HEK293 (cell line): ENCODE measurements around the gene GHITM.

Source experiments
- CTCF ChIA-PET: fragments of 350-600 bp; formaldehyde crosslinking; extraction: SDS; loops from one replicate; lab custom pipeline; 2021; ENCODE audit warnings: antibody characterized with exemption; lab: Yijun Ruan, JAX
- POLR2A ChIA-PET: fragments of 300-600 bp; formaldehyde crosslinking; extraction: SDS; loops from one replicate; lab custom pipeline; 2020; ENCODE audit warnings: antibody characterized with exemption, inconsistent platforms; lab: Yijun Ruan, JAX
- H3K27ac ChIP-seq: fragments of 200-500 bp; sonication (Bioruptor generic); 2 replicates; pipeline ENCODE4 v1.5.1; 2014; ENCODE audit warnings: low read depth, low read length, control low read depth, inconsistent platforms; ENCODE audit errors: extremely low read depth
- H3K36me3 ChIP-seq, 2 experiments: fragments of 200-500 bp in 1 of 2; sonication (Bioruptor generic) in 1 of 2; 1 replicate in 1 of 2; 2 replicates in 1 of 2; pipeline ENCODE4 v1.5.1; 2014 to 2017; ENCODE audit warnings: inconsistent platforms in 2 of 2, low read length in 2 of 2; ENCODE audit not compliant: control insufficient read depth in 2 of 2, insufficient read depth in 1 of 2
- H3K4me1 ChIP-seq: fragments of 200-500 bp; sonication (Bioruptor generic); 2 replicates; pipeline ENCODE4 v1.5.1; 2014; ENCODE audit warnings: mild to moderate bottlenecking, low read length, inconsistent platforms; ENCODE audit not compliant: control insufficient read depth, insufficient read depth
- H3K4me3 ChIP-seq: 2 replicates; pipeline ENCODE4 v1.5.1; 2011; ENCODE audit warnings: low read depth, mild to moderate bottlenecking, control low read depth, low read length, moderate library complexity
- H3K9me3 ChIP-seq: fragments of 200-500 bp; sonication (Bioruptor generic); 2 replicates; pipeline ENCODE4 v1.5.1; 2014; ENCODE audit warnings: low read depth, low read length, inconsistent platforms; ENCODE audit not compliant: control insufficient read depth, insufficient read depth
- FEZF1 ChIP-seq: fragments of 450-650 bp; formaldehyde crosslinking; IDR thresholded peaks from 2 replicates; pipeline ENCODE4 v1.5.1; 2016; ENCODE audit warnings: missing biosample characterization, missing genetic modification characterization
- INSM2 ChIP-seq: fragments of 450-650 bp; formaldehyde crosslinking; IDR thresholded peaks from 2 replicates; pipeline ENCODE4 v1.5.1; 2016; ENCODE audit warnings: missing biosample characterization, missing genetic modification characterization
- KLF10 ChIP-seq: fragments of 450-650 bp; IDR thresholded peaks from 2 replicates; pipeline ENCODE4 v1.5.1; 2018; ENCODE audit warnings: missing biosample characterization, mild to moderate bottlenecking, missing genetic modification characterization
- REPIN1 ChIP-seq: fragments of 450-650 bp; formaldehyde crosslinking; IDR thresholded peaks from 2 replicates; pipeline ENCODE4 v1.5.1; 2017; ENCODE audit warnings: missing biosample characterization, missing genetic modification characterization, low read depth
- SALL2 ChIP-seq: fragments of 450-650 bp; formaldehyde crosslinking; IDR thresholded peaks from 2 replicates; pipeline ENCODE4 v1.5.0; 2017; ENCODE audit warnings: missing biosample characterization, mild to moderate bottlenecking, missing genetic modification characterization, borderline replicate concordance
- SCRT1 ChIP-seq: fragments of 450-650 bp; formaldehyde crosslinking; IDR thresholded peaks from 2 replicates; pipeline ENCODE4 v1.5.1; 2016; ENCODE audit warnings: missing biosample characterization, missing genetic modification characterization, borderline replicate concordance
- SCRT2 ChIP-seq: fragments of 450-650 bp; formaldehyde crosslinking; IDR thresholded peaks from 2 replicates; pipeline ENCODE4 v1.5.1; 2016; ENCODE audit warnings: missing biosample characterization, missing genetic modification characterization
- ZNF10 ChIP-seq: fragments of 450-650 bp; formaldehyde crosslinking; IDR thresholded peaks from 2 replicates; pipeline ENCODE4 v1.5.1; 2017; ENCODE audit warnings: missing biosample characterization, missing genetic modification characterization
- ZNF114 ChIP-seq: fragments of 450-650 bp; formaldehyde crosslinking; IDR thresholded peaks from 2 replicates; pipeline ENCODE4 v1.5.0; 2017; ENCODE audit warnings: missing biosample characterization, missing genetic modification characterization
- ZNF211 ChIP-seq: fragments of 450-650 bp; formaldehyde crosslinking; IDR thresholded peaks from 2 replicates; pipeline ENCODE4 v1.5.1; 2016; ENCODE audit warnings: low read depth, missing biosample characterization, missing genetic modification characterization
- ZNF23 ChIP-seq: fragments of 450-650 bp; formaldehyde crosslinking; IDR thresholded peaks from 2 replicates; pipeline ENCODE4 v1.5.1; 2016; ENCODE audit warnings: missing biosample characterization, missing genetic modification characterization, borderline replicate concordance
- ZNF239 ChIP-seq: fragments of 450-650 bp; formaldehyde crosslinking; IDR thresholded peaks from 2 replicates; pipeline ENCODE4 v1.5.1; 2016; ENCODE audit warnings: missing biosample characterization, missing genetic modification characterization
- ZNF274 ChIP-seq, 2 experiments: fragments of 200-500 bp in 1 of 2; fragments of 450-650 bp in 1 of 2; sonication (Bioruptor generic) in 1 of 2; formaldehyde crosslinking in 1 of 2; IDR thresholded peaks; 2 replicates each; pipeline versions ENCODE4 v1.5.1 to v1.6.1; 2014 to 2016; ENCODE audit warnings: borderline replicate concordance in 1 of 2, inconsistent platforms in 1 of 2, low read length in 1 of 2, missing biosample characterization in 1 of 2, missing genetic modification characterization in 1 of 2
- ZNF302 ChIP-seq: fragments of 450-650 bp; formaldehyde crosslinking; IDR thresholded peaks from 2 replicates; pipeline ENCODE4 v1.5.1; 2016; ENCODE audit warnings: missing biosample characterization, missing genetic modification characterization, low read depth
- ZNF37A ChIP-seq: fragments of 450-650 bp; IDR thresholded peaks from 2 replicates; pipeline ENCODE4 v1.5.1; 2018; ENCODE audit warnings: missing biosample characterization, missing genetic modification characterization
- ZNF510 ChIP-seq: fragments of 450-650 bp; formaldehyde crosslinking; IDR thresholded peaks from 2 replicates; pipeline ENCODE4 v1.5.1; 2018; ENCODE audit warnings: mild to moderate bottlenecking, missing genetic modification characterization, missing biosample characterization; ENCODE audit not compliant: insufficient replicate concordance
- ZNF544 ChIP-seq: fragments of 450-650 bp; formaldehyde crosslinking; IDR thresholded peaks from 2 replicates; pipeline ENCODE4 v1.5.0; 2017; ENCODE audit warnings: missing biosample characterization, missing genetic modification characterization
- ZNF623 ChIP-seq: fragments of 450-650 bp; formaldehyde crosslinking; IDR thresholded peaks from 2 replicates; pipeline ENCODE4 v1.5.1; 2016; ENCODE audit warnings: missing biosample characterization, missing genetic modification characterization
- ZNF701 ChIP-seq: fragments of 450-650 bp; formaldehyde crosslinking; IDR thresholded peaks from 2 replicates; pipeline ENCODE4 v1.5.1; 2016; ENCODE audit warnings: missing biosample characterization, missing genetic modification characterization
- TF ChIP-seq, protein P1 (sequence below): fragments of 450-650 bp; formaldehyde crosslinking; IDR thresholded peaks from 2 replicates; pipeline ENCODE4 v1.5.1; 2016; ENCODE audit warnings: missing biosample characterization, missing genetic modification characterization

The GHITM gene

GRCh38 chr10:84201244-84201606 lies 61.9 kb downstream of the GHITM start:
- TF ChIP-seq, protein P1, sequence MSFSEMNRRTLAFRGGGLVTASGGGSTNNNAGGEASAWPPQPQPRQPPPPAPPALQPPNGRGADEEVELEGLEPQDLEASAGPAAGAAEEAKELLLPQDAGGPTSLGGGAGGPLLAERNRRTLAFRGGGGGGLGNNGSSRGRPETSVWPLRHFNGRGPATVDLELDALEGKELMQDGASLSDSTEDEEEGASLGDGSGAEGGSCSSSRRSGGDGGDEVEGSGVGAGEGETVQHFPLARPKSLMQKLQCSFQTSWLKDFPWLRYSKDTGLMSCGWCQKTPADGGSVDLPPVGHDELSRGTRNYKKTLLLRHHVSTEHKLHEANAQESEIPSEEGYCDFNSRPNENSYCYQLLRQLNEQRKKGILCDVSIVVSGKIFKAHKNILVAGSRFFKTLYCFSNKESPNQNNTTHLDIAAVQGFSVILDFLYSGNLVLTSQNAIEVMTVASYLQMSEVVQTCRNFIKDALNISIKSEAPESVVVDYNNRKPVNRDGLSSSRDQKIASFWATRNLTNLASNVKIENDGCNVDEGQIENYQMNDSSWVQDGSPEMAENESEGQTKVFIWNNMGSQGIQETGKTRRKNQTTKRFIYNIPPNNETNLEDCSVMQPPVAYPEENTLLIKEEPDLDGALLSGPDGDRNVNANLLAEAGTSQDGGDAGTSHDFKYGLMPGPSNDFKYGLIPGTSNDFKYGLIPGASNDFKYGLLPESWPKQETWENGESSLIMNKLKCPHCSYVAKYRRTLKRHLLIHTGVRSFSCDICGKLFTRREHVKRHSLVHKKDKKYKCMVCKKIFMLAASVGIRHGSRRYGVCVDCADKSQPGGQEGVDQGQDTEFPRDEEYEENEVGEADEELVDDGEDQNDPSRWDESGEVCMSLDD = no peak
- no peak for TF ChIP-seq ZNF623
- no peak for TF ChIP-seq ZNF37A (tag by site-specific recombination)
- TF ChIP-seq ZNF23 = no peak
- TF ChIP-seq ZNF211 = no peak
- no peak for TF ChIP-seq SCRT2 (tag by site-specific recombination)
- TF ChIP-seq SALL2 = no peak
- no peak for TF ChIP-seq ZNF239 (tag by site-specific recombination)
- no peak for TF ChIP-seq KLF10 (tag by site-specific recombination)
- no peak for TF ChIP-seq ZNF510 (tag by site-specific recombination)
- no peak for TF ChIP-seq ZNF302 (tag by site-specific recombination)
- no peak for TF ChIP-seq ZNF701 (tag by site-specific recombination)
- no peak for TF ChIP-seq ZNF114
- TF ChIP-seq SCRT1 (tag by site-specific recombination) = no peak
- Histone ChIP-seq H3K9me3 (no peaks in the 10 kb centered on the region), H3K4me3 (no peak overlapping the region), H3K36me3 (no peaks in the 10 kb centered on the region), H3K27ac (no peak overlapping the region), H3K4me1 (0 out of 2 replicates have a peak, but pooled peaks cover 3% of the 10 kb centered on the region)
- ChIA-PET POLR2A (no interaction called here), CTCF (interaction anchor here (0.8 kb wide), 1 partner anchor 57 kb away, joined by 3 read pairs; no protein-coding TSS in a partner anchor)

GRCh38 chr10:84201682-84202081 lies 62.4 kb downstream of the GHITM start:
- no peak overlapping the region for H3K27ac ChIP-seq
- H3K4me1 ChIP-seq = no peaks in the 10 kb centered on the region
- no peaks in the 10 kb centered on the region for H3K9me3 ChIP-seq
- H3K4me3 ChIP-seq = no peak overlapping the region
- ChIA-PET POLR2A (no interaction called here), CTCF (interaction anchor here (5.3 kb wide), 1 partner anchor 53 kb away, joined by 55 read pairs; no protein-coding TSS in a partner anchor)
- TF ChIP-seq ZNF302 (tag by site-specific recombination) = no peak
- TF ChIP-seq ZNF544 (tag by site-specific recombination) = no peak
- no peak for TF ChIP-seq ZNF239 (tag by site-specific recombination)
- TF ChIP-seq REPIN1 (tag by site-specific recombination) = no peak
- no peak for TF ChIP-seq ZNF37A (tag by site-specific recombination)
- TF ChIP-seq INSM2 (tag by site-specific recombination) = no peak
- H3K36me3 ChIP-seq = no peaks in the 10 kb centered on the region

DNA sequence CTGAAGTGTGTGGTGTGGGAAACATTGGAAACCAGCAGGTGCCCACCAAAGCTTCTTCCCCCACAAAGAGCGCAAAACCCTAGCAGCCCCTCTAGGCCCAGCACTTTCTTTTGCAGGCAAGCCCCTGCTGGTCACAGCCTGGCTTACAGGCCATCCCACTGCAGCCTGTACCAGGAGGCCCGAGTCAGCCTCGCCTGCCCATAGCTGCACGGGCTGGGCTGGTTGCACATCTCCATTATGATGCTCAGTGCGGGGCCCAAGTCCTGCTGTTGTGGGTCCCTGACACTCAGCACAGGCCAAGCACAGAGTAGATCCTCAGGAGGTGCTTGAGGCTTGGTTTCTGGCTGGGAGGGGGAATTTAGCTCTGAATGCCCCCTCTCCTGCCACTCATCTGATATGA lies 63.0 kb downstream of the GHITM start:
- Histone ChIP-seq H3K9me3 (no peaks in the 10 kb centered on the region), H3K4me3 (no peak overlapping the region), H3K36me3 (no peaks in the 10 kb centered on the region), H3K27ac (no peak overlapping the region), H3K4me1 (no peaks in the 10 kb centered on the region)
- CTCF ChIA-PET = interaction anchor here (5.3 kb wide), 1 partner anchor 54 kb away, joined by 55 read pairs; no protein-coding TSS in a partner anchor
- POLR2A ChIA-PET = no interaction called here
- TF ChIP-seq ZNF10 (tag by site-specific recombination) (no peak), FEZF1 (tag by site-specific recombination) (no peak), ZNF274 (IDR thresholded peaks at IDR 0.05; ENCODE audit: low read length) (no peak), ZNF274 (tag by site-specific recombination; IDR thresholded peaks at IDR 0.05; ENCODE audit: borderline replicate concordance) (no peak)
